HCT116 (cell line): ENCODE measurements around the gene POLD1. TPM values are rescaled to one million over a fixed set of nuclear protein-coding genes. Genes with fewer than 3 reads are reported as not detected.

Experiments used
- ATAC-seq: fragments of 200-7000 bp; cut with Tn5 transposase; 2 replicates; pipeline ENCODE4 v1.9.1; 2020; ENCODE audit warnings: mild to moderate bottlenecking, moderate library complexity
- BruUV-seq: library from RNA; stranded (reverse); fragments of 400-500 nt; replicated peaks from 2 replicates; lab custom pipeline; 2021; lab: Mats Ljungman, UMichigan
- CTCF ChIA-PET: fragments of 300-600 bp; sonication (Branson Sonifier 250); formaldehyde crosslinking; loops from one replicate; lab custom pipeline; 2021; ENCODE audit warnings: antibody characterized with exemption; lab: Charles Lee
- POLR2A ChIA-PET: fragments of 300-600, 350-600 bp; sonication (Branson Sonifier 250); formaldehyde crosslinking; loops from one replicate; lab custom pipeline; 2021; ENCODE audit warnings: antibody characterized with exemption; lab: Charles Lee
- RAD21 ChIA-PET, 2 experiments: fragments of 300-600 bp; sonication (Branson Sonifier 250); formaldehyde crosslinking; loops; one replicate each; lab custom pipeline; 2023; ENCODE audit warnings: low total read pairs in 2 of 2; ENCODE audit not compliant: uncharacterized antibody in 2 of 2, unreplicated experiment in 2 of 2, low non-redundant PET in 1 of 2; lab: Charles Lee
- DNase-seq: peaks from one replicate; pipeline ENCODE4 v3.0.0-alpha.2; 2010; ENCODE audit warnings: low read depth, low spot score
- H2AFZ ChIP-seq: fragments of 200-600 bp; shearing (Covaris generic), sonication (generic); 2 replicates; pipeline ENCODE4 v1.6.1; 2017; ENCODE audit warnings: low read depth, mixed run types, mixed read lengths, antibody characterized with exemption, low read length; ENCODE audit not compliant: poor library complexity, severe bottlenecking
- H3K27ac ChIP-seq: 2 replicates; pipeline ENCODE4 v1.5.1; 2012; ENCODE audit warnings: low read depth, low read length
- H3K27me3 ChIP-seq: fragments of 200-600 bp; sonication (generic); 2 replicates; pipeline ENCODE4 v1.6.1; 2016; ENCODE audit warnings: mixed run types, low read length, mixed read lengths; ENCODE audit not compliant: insufficient read depth
- H3K36me3 ChIP-seq, 2 experiments: fragments of 200-500 bp in 1 of 2; fragments of 200-600 bp in 1 of 2; sonication (Bioruptor generic) in 1 of 2; sonication (generic) in 1 of 2; 2 replicates each; pipeline versions ENCODE4 v1.5.1 to v1.6.1; 2014 to 2016; ENCODE audit warnings: low read length in 2 of 2, inconsistent platforms in 1 of 2, mixed read lengths in 1 of 2, mixed run types in 1 of 2; ENCODE audit not compliant: insufficient read depth in 2 of 2, control insufficient read depth in 1 of 2
- H3K4me1 ChIP-seq, 2 experiments: fragments of 200-600 bp in 1 of 2; sonication (generic) in 1 of 2; 2 replicates each; pipeline versions ENCODE4 v1.5.1 to v1.6.1; 2012 to 2017; ENCODE audit warnings: low read length in 2 of 2, inconsistent platforms in 1 of 2, mild to moderate bottlenecking in 1 of 2, mixed read lengths in 1 of 2, mixed run types in 1 of 2, moderate library complexity in 1 of 2; ENCODE audit not compliant: insufficient read depth in 2 of 2, control insufficient read depth in 1 of 2
- H3K4me2 ChIP-seq: fragments of 200-600 bp; sonication (generic); 2 replicates; pipeline ENCODE4 v1.6.1; 2017; ENCODE audit warnings: mixed run types, low read length, mixed read lengths
- H3K4me3 ChIP-seq, 2 experiments: fragments of 200-600 bp in 1 of 2; sonication (generic) in 1 of 2; replicated peaks in 1 of 2; 2 replicates each; pipeline ENCODE4 v1.5.1; 2011 to 2016; ENCODE audit warnings: low read length in 2 of 2, control low read depth in 1 of 2, low read depth in 1 of 2, mild to moderate bottlenecking in 1 of 2, mixed read lengths in 1 of 2, mixed run types in 1 of 2
- H3K79me2 ChIP-seq: fragments of 200-600 bp; sonication (generic); 2 replicates; pipeline ENCODE4 v1.6.1; 2017; ENCODE audit warnings: mild to moderate bottlenecking, mixed run types, low read length, moderate library complexity, mixed read lengths; ENCODE audit not compliant: insufficient read depth
- H3K9ac ChIP-seq: fragments of 200-600 bp; sonication (generic); 2 replicates; pipeline ENCODE4 v1.6.1; 2016; ENCODE audit warnings: low read length, mixed read lengths
- H3K9me2 ChIP-seq: fragments of 200-600 bp; sonication (generic), shearing (Covaris generic); 2 replicates; pipeline ENCODE4 v1.6.1; 2017; ENCODE audit warnings: mixed run types, mild to moderate bottlenecking, moderate library complexity; ENCODE audit not compliant: insufficient read depth
- H3K9me3 ChIP-seq, 2 experiments: fragments of 200-500 bp in 1 of 2; fragments of 200-600 bp in 1 of 2; sonication (Bioruptor generic) in 1 of 2; sonication (generic) in 1 of 2; 2 replicates each; pipeline ENCODE4 v1.6.1; 2014 to 2017; ENCODE audit warnings: low read length in 2 of 2, mixed read lengths in 2 of 2, inconsistent platforms in 1 of 2, low read depth in 1 of 2, mild to moderate bottlenecking in 1 of 2, mixed run types in 1 of 2, moderate library complexity in 1 of 2; ENCODE audit not compliant: control insufficient read depth in 1 of 2, insufficient read depth in 1 of 2
- H4K20me1 ChIP-seq: fragments of 200-600 bp; sonication (generic), shearing (Covaris generic); 2 replicates; pipeline ENCODE4 v1.6.1; 2017; ENCODE audit warnings: mixed run types, mild to moderate bottlenecking, moderate library complexity; ENCODE audit not compliant: insufficient read depth
- CBX3 ChIP-seq: IDR thresholded peaks from 2 replicates; pipeline ENCODE4 v1.6.1; 2012; ENCODE audit warnings: low read depth
- CEBPB ChIP-seq: IDR thresholded peaks from 2 replicates; pipeline ENCODE4 v1.6.1; 2012; ENCODE audit warnings: low read depth
- EZH2phosphoT487 ChIP-seq: fragments of 200-600 bp; IDR thresholded peaks from 2 replicates; pipeline ENCODE4 v1.6.1; 2018; ENCODE audit warnings: antibody characterized with exemption, borderline replicate concordance
- POLR2AphosphoS5 ChIP-seq: IDR thresholded peaks from 2 replicates; pipeline ENCODE4 v1.6.1; 2011; ENCODE audit warnings: mild to moderate bottlenecking, low read depth, low read length, moderate library complexity
- ZFX ChIP-seq: fragments of 450-650 bp; IDR thresholded peaks from 2 replicates; pipeline ENCODE4 v1.6.1; 2017
- intact Hi-C: fragments of 100-400 bp; cut with micrococcal nuclease; formaldehyde crosslinking; loops from 2 replicates; pipeline ENCODE4 v1.10.0; 2022
- total RNA-seq: library from RNA; stranded (reverse); gene quantifications from one replicate; pipeline ENCODE4 v1.2.1, GENCODE V29; 2021; ENCODE audit not compliant: unreplicated experiment

The POLD1 gene
- total RNA-seq, 1 experiment from 2014 or later: 122 TPM

GRCh38 chr19:50409347-50409746, 25.2 kb downstream of the POLD1 start:
- Histone ChIP-seq H3K9me2 (no peaks in the 10 kb centered on the region), H3K4me1 (no peaks in the 10 kb centered on the region), H3K79me2 (no peaks in the 10 kb centered on the region), H2AFZ (no peak overlapping the region), H3K27me3 (no peaks in the 10 kb centered on the region), H3K27ac (no peak overlapping the region), H3K36me3 (peaks cover 13 to 31% of the 10 kb centered on the region in 2 experiments), H3K9ac (no peak overlapping the region), H3K9me3 (no peaks in the 10 kb centered on the region), H4K20me1 (no peaks in the 10 kb centered on the region), H3K4me3 (no peak overlapping the region), H3K4me2 (no peak overlapping the region)
- RAD21 ChIA-PET: no interaction called here
- CTCF ChIA-PET: no interaction called here
- intact Hi-C loops: no loop called here
- DNase-seq (no peak), ATAC-seq (no peak)
- TF ChIP-seq EZH2phosphoT487: no peak
- no TSS peak for BruUV-seq
- POLR2A ChIA-PET: no interaction called here

GRCh38 chr19:50410109-50410508, 26.0 kb downstream of the POLD1 start:
- DNase-seq (no peak), ATAC-seq (no peak)
- Histone ChIP-seq H3K27ac (no peak overlapping the region), H3K79me2 (no peaks in the 10 kb centered on the region), H3K9me3 (no peaks in the 10 kb centered on the region), H2AFZ (no peak overlapping the region), H3K36me3 (peaks cover 13 to 31% of the 10 kb centered on the region in 2 experiments), H3K4me3 (no peak overlapping the region), H3K9ac (no peak overlapping the region), H3K9me2 (no peaks in the 10 kb centered on the region), H3K27me3 (no peaks in the 10 kb centered on the region), H4K20me1 (no peaks in the 10 kb centered on the region), H3K4me2 (no peak overlapping the region), H3K4me1 (no peaks in the 10 kb centered on the region)
- intact Hi-C loops: no loop called here
- TSS peak; percentile 28 for BruUV-seq
- ChIA-PET RAD21 (no interaction called here), POLR2A (no interaction called here), CTCF (no interaction called here)
- TF ChIP-seq POLR2AphosphoS5: no peak

- DNase-seq (no peak), ATAC-seq (no peak)
- Histone ChIP-seq H3K4me2 (no peak overlapping the region), H3K9me3 (no peaks in the 10 kb centered on the region), H3K9ac (no peak overlapping the region), H3K27me3 (no peaks in the 10 kb centered on the region), H3K79me2 (no peaks in the 10 kb centered on the region), H3K4me3 (no peak overlapping the region), H3K4me1 (no peaks in the 10 kb centered on the region), H2AFZ (no peak overlapping the region), H4K20me1 (no peaks in the 10 kb centered on the region), H3K36me3 (peaks cover 8 to 17% of the 10 kb centered on the region in 2 experiments), H3K27ac (no peak overlapping the region), H3K9me2 (no peaks in the 10 kb centered on the region)
- BruUV-seq: no TSS peak
- TF ChIP-seq ZFX: no peak
- TF ChIP-seq CEBPB: no peak
- TF ChIP-seq CBX3: no peak
- POLR2A ChIA-PET: no interaction called here
- CTCF ChIA-PET: no interaction called here
- intact Hi-C loops: no loop called here
- RAD21 ChIA-PET: no interaction called here
These were observed 28.3 kb downstream of the POLD1 start for GRCh38 chr19:50412419-50412818.
